ENCODE results near the gene PTPRM. TPM values are rescaled to one million over a fixed set of nuclear protein-coding genes. Genes with fewer than 3 reads are reported as not detected.

The PTPRM gene
- total and polyA plus RNA-seq, 2 experiments from 2014 or later: 1.6 to 5.3 TPM

DNA sequence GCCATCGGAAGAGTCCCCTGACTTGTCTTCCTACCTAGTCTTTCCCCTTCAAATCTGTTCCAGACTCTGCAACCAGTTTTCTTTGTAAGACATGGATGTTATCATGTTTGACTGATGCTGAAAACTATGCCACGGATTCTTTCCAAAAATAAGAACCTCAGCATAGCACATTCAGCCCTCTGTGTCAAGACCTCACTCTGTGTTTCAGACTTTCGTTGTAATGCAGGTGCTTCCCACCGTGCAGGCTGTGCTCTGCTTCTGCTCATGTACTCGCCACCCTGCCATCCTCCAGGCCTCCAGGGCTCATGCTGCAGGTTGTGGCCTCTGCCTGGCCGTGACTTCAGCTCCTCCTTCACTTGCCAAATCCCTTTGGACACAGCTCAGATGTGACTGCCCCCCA is 695.1 kb downstream of the PTPRM start (continued):
- TF ChIP-seq CTCF (conservative IDR thresholded peaks at IDR 0.05; ENCODE audit: low read depth in 2 of 2): no peak
- TF ChIP-seq STAT1 (IDR thresholded peaks at IDR 0.05; ENCODE audit: unreplicated experiment): no peak
- TF ChIP-seq POLR2AphosphoS5 (IDR thresholded peaks at IDR 0.05; ENCODE audit: low read depth): no peak
- TF ChIP-seq, protein P1, sequence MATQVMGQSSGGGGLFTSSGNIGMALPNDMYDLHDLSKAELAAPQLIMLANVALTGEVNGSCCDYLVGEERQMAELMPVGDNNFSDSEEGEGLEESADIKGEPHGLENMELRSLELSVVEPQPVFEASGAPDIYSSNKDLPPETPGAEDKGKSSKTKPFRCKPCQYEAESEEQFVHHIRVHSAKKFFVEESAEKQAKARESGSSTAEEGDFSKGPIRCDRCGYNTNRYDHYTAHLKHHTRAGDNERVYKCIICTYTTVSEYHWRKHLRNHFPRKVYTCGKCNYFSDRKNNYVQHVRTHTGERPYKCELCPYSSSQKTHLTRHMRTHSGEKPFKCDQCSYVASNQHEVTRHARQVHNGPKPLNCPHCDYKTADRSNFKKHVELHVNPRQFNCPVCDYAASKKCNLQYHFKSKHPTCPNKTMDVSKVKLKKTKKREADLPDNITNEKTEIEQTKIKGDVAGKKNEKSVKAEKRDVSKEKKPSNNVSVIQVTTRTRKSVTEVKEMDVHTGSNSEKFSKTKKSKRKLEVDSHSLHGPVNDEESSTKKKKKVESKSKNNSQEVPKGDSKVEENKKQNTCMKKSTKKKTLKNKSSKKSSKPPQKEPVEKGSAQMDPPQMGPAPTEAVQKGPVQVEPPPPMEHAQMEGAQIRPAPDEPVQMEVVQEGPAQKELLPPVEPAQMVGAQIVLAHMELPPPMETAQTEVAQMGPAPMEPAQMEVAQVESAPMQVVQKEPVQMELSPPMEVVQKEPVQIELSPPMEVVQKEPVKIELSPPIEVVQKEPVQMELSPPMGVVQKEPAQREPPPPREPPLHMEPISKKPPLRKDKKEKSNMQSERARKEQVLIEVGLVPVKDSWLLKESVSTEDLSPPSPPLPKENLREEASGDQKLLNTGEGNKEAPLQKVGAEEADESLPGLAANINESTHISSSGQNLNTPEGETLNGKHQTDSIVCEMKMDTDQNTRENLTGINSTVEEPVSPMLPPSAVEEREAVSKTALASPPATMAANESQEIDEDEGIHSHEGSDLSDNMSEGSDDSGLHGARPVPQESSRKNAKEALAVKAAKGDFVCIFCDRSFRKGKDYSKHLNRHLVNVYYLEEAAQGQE (IDR thresholded peaks at IDR 0.05; ENCODE audit: unreplicated experiment): no peak
- no peak for TF ChIP-seq JUNB (IDR thresholded peaks at IDR 0.05; ENCODE audit: unreplicated experiment)
- TF ChIP-seq CREB1 (CRISPR knock-in tag; IDR thresholded peaks at IDR 0.05; ENCODE audit: low read depth): no peak

- Mint-ChIP-seq H3K27ac (no peak overlapping the region), H3K4me3 (no peak overlapping the region), H3K27me3 (ENCODE audit: insufficient read depth, low read depth, poor library complexity) (peaks cover 2% of the 10 kb centered on the region), H3K36me3 (ENCODE audit: low read depth) (no peaks in the 10 kb centered on the region), H3K4me1 (peaks cover 17% of the 10 kb centered on the region), H3K9me3 (no peaks in the 10 kb centered on the region)
- no peak overlapping the region for H3K4me3 ChIP-seq
- ATAC-seq (no peak), DNase-seq (ENCODE audit: low spot score) (no peak)
- no peaks in the 10 kb centered on the region for H3K9me2 ChIP-seq (ENCODE audit: insufficient read depth)
- H3K4me1 ChIP-seq (ENCODE audit: insufficient read depth): peaks cover 6% of the 10 kb centered on the region; the same call in 1 of the 2 replicates
- H3F3A ChIP-seq (replicated peaks; ENCODE audit: low read depth): no peaks in the 10 kb centered on the region
- no peak overlapping the region for H2AFZ ChIP-seq
- H4K20me1 ChIP-seq (replicated peaks; ENCODE audit: insufficient read depth): no peaks in the 10 kb centered on the region
- no peaks in the 10 kb centered on the region for H3K79me2 ChIP-seq (replicated peaks; ENCODE audit: insufficient read depth)
- H3K27me3 ChIP-seq (ENCODE audit: insufficient read depth): no peaks in the 10 kb centered on the region
- no peak overlapping the region for H3K4me2 ChIP-seq
- no peaks in the 10 kb centered on the region for H3K36me3 ChIP-seq (ENCODE audit: insufficient read depth)
- TF ChIP-seq, protein P1 (IDR thresholded peaks at IDR 0.05; ENCODE audit: unreplicated experiment): no peak
- TF ChIP-seq ZNF114 (CRISPR knock-in tag; IDR thresholded peaks at IDR 0.05): no peak
- no peak for TF ChIP-seq ETS1 (IDR thresholded peaks at IDR 0.05)
- TF ChIP-seq NANOG (IDR thresholded peaks at IDR 0.05; ENCODE audit: borderline replicate concordance): no peak
- TF ChIP-seq ZNF331 (CRISPR knock-in tag; IDR thresholded peaks at IDR 0.05; ENCODE audit: low read depth): no peak
- no peak for TF ChIP-seq POLR2AphosphoS5 (IDR thresholded peaks at IDR 0.05; ENCODE audit: low read depth)
- no peak for TF ChIP-seq CTCF (conservative IDR thresholded peaks at IDR 0.05; ENCODE audit: low read depth in 2 of 2)
- no peak for TF ChIP-seq JUNB (IDR thresholded peaks at IDR 0.05; ENCODE audit: unreplicated experiment)
- no peak for TF ChIP-seq CREB1 (CRISPR knock-in tag; IDR thresholded peaks at IDR 0.05; ENCODE audit: low read depth)
- TF ChIP-seq EZH2phosphoT487 (IDR thresholded peaks at IDR 0.05; ENCODE audit: unreplicated experiment): no peak
- no peak for TF ChIP-seq STAT1 (IDR thresholded peaks at IDR 0.05; ENCODE audit: unreplicated experiment)
- no peak overlapping the region for H3K27ac ChIP-seq (ENCODE audit: low read depth)
Measured at GRCh38 chr18:8264116-8264515, 697.0 kb downstream of the PTPRM start.
